ENCODE results near the gene ZNHIT6. TPM values are rescaled to one million over a fixed set of nuclear protein-coding genes. Genes with fewer than 3 reads are reported as not detected.

Gene ZNHIT6
- total RNA-seq, 2 experiments from 2014 or later: 14.5 to 24.5 TPM

DNA sequence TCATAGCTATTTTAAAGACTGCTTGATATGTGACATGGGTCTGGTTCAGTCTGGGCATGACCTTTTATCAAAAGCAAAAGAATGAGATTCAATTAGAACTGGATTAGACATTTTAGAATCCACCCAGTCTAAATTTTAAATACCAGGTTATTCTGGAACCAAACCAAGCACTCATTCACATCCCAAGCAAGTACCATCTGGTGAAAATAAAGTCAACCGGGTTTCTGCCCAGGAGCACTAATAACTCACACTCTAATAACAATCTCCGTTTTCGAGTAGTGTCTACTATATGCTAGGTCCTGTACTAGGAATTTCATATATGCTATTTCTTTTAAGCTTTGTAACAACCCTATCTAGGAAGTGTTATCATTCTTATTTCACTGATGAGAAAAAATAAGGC is 30.6 kb downstream of the ZNHIT6 start:
- ChIA-PET POLR2A (interaction anchor here (0.6 to 1.9 kb wide), 3 partner anchors 15 to 33 kb away, joined by 3 to 6 read pairs (median 3); no protein-coding TSS in a partner anchor), CTCF (ENCODE audit: unreplicated experiment) (no interaction called here)
- Histone ChIP-seq H3K9me3 (ENCODE audit: low read length) (no peaks in the 10 kb centered on the region), H4K20me1 (ENCODE audit: insufficient read depth, low read length) (no peaks in the 10 kb centered on the region), H2AFZ (ENCODE audit: low read length) (no peak overlapping the region), H3K27ac (ENCODE audit: low read depth, low read length, poor library complexity, severe bottlenecking) (no peak overlapping the region), H3K36me3 (ENCODE audit: insufficient read depth, low read length) (peaks cover 90% of the 10 kb centered on the region), H3K4me2 (ENCODE audit: low read length) (no peak overlapping the region), H3K4me3 (ENCODE audit: low read depth, low read length, poor library complexity, severe bottlenecking) (no peak overlapping the region), H3K4me1 (ENCODE audit: insufficient read depth, low read length, poor library complexity, severe bottlenecking) (no peaks in the 10 kb centered on the region), H3K79me2 (ENCODE audit: insufficient read depth, low read depth, low read length) (peaks cover 3% of the 10 kb centered on the region; the same call in 1 of the 2 replicates), H3K9me2 (ENCODE audit: insufficient read depth, low read length) (no peaks in the 10 kb centered on the region)
- intact Hi-C loops (cut with micrococcal nuclease; ENCODE audit: unreplicated experiment): no loop called here
- BruUV-seq (replicated peaks): no TSS peak
- no peak for DNase-seq (ENCODE audit: low spot score)
- TF ChIP-seq CTCF (conservative IDR thresholded peaks at IDR 0.05; ENCODE audit: low read length): no peak

DNA sequence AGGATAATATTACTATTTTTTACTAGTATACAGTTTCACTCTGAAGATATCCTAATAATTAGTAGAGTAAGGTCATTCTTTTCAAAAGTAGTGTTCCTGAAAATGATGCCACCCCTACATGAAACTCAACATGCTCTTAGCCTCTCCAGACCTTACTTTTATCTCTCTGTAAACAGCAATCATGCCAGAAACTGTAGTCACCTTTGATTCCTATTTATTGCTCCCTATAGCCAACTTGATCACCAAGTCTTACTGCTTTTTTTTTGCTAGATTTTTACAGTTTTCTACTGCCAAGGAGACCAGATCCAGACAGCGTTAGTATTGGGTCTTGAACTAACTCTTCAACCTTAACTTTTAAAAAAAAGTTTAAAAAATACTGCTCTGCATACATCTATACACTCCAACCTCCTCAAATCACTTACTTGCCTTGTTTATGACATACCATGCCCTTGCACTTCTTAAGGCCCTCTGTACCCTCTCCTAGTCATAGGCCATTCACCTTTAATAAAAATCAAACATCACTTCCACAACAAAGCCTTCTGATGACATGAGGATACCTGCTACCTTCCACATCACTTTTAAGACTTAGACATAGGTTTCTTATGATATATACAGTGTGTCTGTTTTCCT is 36.1 kb downstream of the ZNHIT6 start:
- BruUV-seq (replicated peaks): no TSS peak
- Histone ChIP-seq H3K9me3 (ENCODE audit: low read length) (no peaks in the 10 kb centered on the region), H3K4me2 (ENCODE audit: low read length) (no peak overlapping the region), H3K27ac (ENCODE audit: low read depth, low read length, poor library complexity, severe bottlenecking) (no peak overlapping the region), H2AFZ (ENCODE audit: low read length) (no peak overlapping the region), H3K79me2 (ENCODE audit: insufficient read depth, low read depth, low read length) (no peaks in the 10 kb centered on the region), H3K9me2 (ENCODE audit: insufficient read depth, low read length) (no peaks in the 10 kb centered on the region), H3K4me3 (ENCODE audit: low read depth, low read length, poor library complexity, severe bottlenecking) (no peak overlapping the region), H4K20me1 (ENCODE audit: insufficient read depth, low read length) (no peaks in the 10 kb centered on the region), H3K36me3 (ENCODE audit: insufficient read depth, low read length) (peaks cover 91% of the 10 kb centered on the region), H3K4me1 (ENCODE audit: insufficient read depth, low read length, poor library complexity, severe bottlenecking) (no peaks in the 10 kb centered on the region)
- DNase-seq (ENCODE audit: low spot score): no peak
- CTCF ChIA-PET (ENCODE audit: unreplicated experiment): no interaction called here
- POLR2A ChIA-PET: no interaction called here
- intact Hi-C loops (cut with micrococcal nuclease; ENCODE audit: unreplicated experiment): no loop called here
- TF ChIP-seq EZH2phosphoT487 (IDR thresholded peaks at IDR 0.05; ENCODE audit: borderline replicate concordance, low read depth, low read length) (no peak), CTCF (conservative IDR thresholded peaks at IDR 0.05; ENCODE audit: low read length) (no peak)

- Histone ChIP-seq H2AFZ (ENCODE audit: low read length) (no peak overlapping the region), H3K27ac (ENCODE audit: low read depth, low read length, poor library complexity, severe bottlenecking) (no peak overlapping the region), H3K4me3 (ENCODE audit: low read depth, low read length, poor library complexity, severe bottlenecking) (no peak overlapping the region), H4K20me1 (ENCODE audit: insufficient read depth, low read length) (no peaks in the 10 kb centered on the region), H3K9me3 (ENCODE audit: low read length) (no peaks in the 10 kb centered on the region), H3K79me2 (ENCODE audit: insufficient read depth, low read depth, low read length) (no peaks in the 10 kb centered on the region), H3K4me1 (ENCODE audit: insufficient read depth, low read length, poor library complexity, severe bottlenecking) (peaks cover 6% of the 10 kb centered on the region), H3K4me2 (ENCODE audit: low read length) (no peak overlapping the region), H3K9me2 (ENCODE audit: insufficient read depth, low read length) (no peaks in the 10 kb centered on the region), H3K36me3 (ENCODE audit: insufficient read depth, low read length) (peaks cover 83% of the 10 kb centered on the region)
- DNase-seq (ENCODE audit: low spot score): no peak
- POLR2A ChIA-PET: interaction anchor here (0.8 to 1.2 kb wide), 2 partner anchors 17 to 43 kb away, joined by 3 read pairs; no protein-coding TSS in a partner anchor
- CTCF ChIA-PET (ENCODE audit: unreplicated experiment): no interaction called here
- intact Hi-C loops (cut with micrococcal nuclease; ENCODE audit: unreplicated experiment): no loop called here
- TF ChIP-seq EZH2phosphoT487 (IDR thresholded peaks at IDR 0.05; ENCODE audit: borderline replicate concordance, low read depth, low read length) (no peak), CTCF (conservative IDR thresholded peaks at IDR 0.05; ENCODE audit: low read length) (no peak)
- BruUV-seq (replicated peaks): no TSS peak
Measured at GRCh38 chr1:85665932-85666331, 42.3 kb downstream of the ZNHIT6 start.

Measured in OCI-LY7 (cell line).